Keratinocyte (primary cell): ENCODE measurements around the gene CFAP53.

Experiments used
- CTCF ChIP-seq, 3 experiments: IDR thresholded peaks in 1 of 3; conservative IDR thresholded peaks in 1 of 3; optimal IDR thresholded peaks in 1 of 3; 2 replicates in 2 of 3; 3 replicates in 1 of 3; pipeline versions ENCODE3 to v1.5.1; 2011; ENCODE audit warnings: low read length in 3 of 3, mild to moderate bottlenecking in 3 of 3, moderate library complexity in 2 of 3, control low read depth in 1 of 3, inconsistent platforms in 1 of 3; ENCODE audit not compliant: insufficient read depth in 2 of 3; ENCODE audit errors: extremely low read depth in 1 of 3
- EZH2 ChIP-seq: IDR thresholded peaks from one replicate; pipeline ENCODE4 v1.6.1; 2012; ENCODE audit warnings: inconsistent platforms, mild to moderate bottlenecking, low read length, moderate library complexity

GRCh38 chr18:50247561-50247960 lies 18.7 kb downstream of the CFAP53 start:
- TF ChIP-seq CTCF (optimal IDR thresholded peaks at IDR 0.05 in 1 of 3, IDR thresholded peaks at IDR 0.05 in 1 of 3, conservative IDR thresholded peaks at IDR 0.05 in 1 of 3; ENCODE audit: extremely low read depth in 1 of 3, insufficient read depth in 2 of 3, low read length in 3 of 3) = no peak
- TF ChIP-seq EZH2 = no peak
